Suprapubic skin (tissue), 4 donors: ENCODE data around the gene MYO16. TPM values are rescaled to one million over a fixed set of nuclear protein-coding genes. Genes with fewer than 3 reads are reported as not detected.

Source experiments
- DNase-seq, 2 donors: peaks; one replicate each; pipeline ENCODE4 v3.0.0-alpha.2; 2019; ENCODE audit warnings: low spot score in 2 of 2
- H3K27ac ChIP-seq: fragments of 200-600 bp; sonication (generic); one replicate; pipeline ENCODE4 v1.5.1; 2019
- H3K27me3 ChIP-seq: fragments of 200-600 bp; sonication (generic); one replicate; pipeline ENCODE4 v1.5.1; 2019
- H3K36me3 ChIP-seq: fragments of 200-600 bp; sonication (generic); one replicate; pipeline ENCODE4 v1.5.1; 2019
- H3K4me1 ChIP-seq: fragments of 200-600 bp; sonication (generic); one replicate; pipeline ENCODE4 v1.5.1; 2019
- H3K4me3 ChIP-seq: fragments of 200-600 bp; sonication (generic); one replicate; pipeline ENCODE4 v1.5.1; 2019; ENCODE audit warnings: mild to moderate bottlenecking
- H3K9me3 ChIP-seq: fragments of 200-600 bp; sonication (generic); one replicate; pipeline ENCODE4 v1.5.1; 2019
- CTCF ChIP-seq, 2 donors: fragments of 200-600 bp in 1 of 2; fragments of 450-650 bp in 1 of 2; sonication (generic) in 1 of 2; IDR thresholded peaks; one replicate each; pipeline ENCODE4 v1.5.1; 2016 to 2019; ENCODE audit warnings: antibody characterized with exemption in 2 of 2, mild to moderate bottlenecking in 1 of 2, moderate library complexity in 1 of 2
- EP300 ChIP-seq: sonication (generic); formaldehyde crosslinking; IDR thresholded peaks from one replicate; pipeline ENCODE4 v1.6.1; 2017; ENCODE audit warnings: antibody characterized with exemption
- POLR2A ChIP-seq, 2 donors: fragments of 450-650 bp; IDR thresholded peaks; one replicate each; pipeline ENCODE4 v1.6.1; 2017; ENCODE audit warnings: antibody characterized with exemption in 2 of 2, mild to moderate bottlenecking in 2 of 2, moderate library complexity in 2 of 2
- POLR2AphosphoS5 ChIP-seq, 3 donors: sonication (generic); formaldehyde crosslinking; IDR thresholded peaks; one replicate each; pipeline ENCODE4 v1.6.1; 2017; ENCODE audit warnings: antibody characterized with exemption in 3 of 3
- WGBS: methylation state at CpG from one replicate; pipeline ENCODE4 v1.1.5; 2018; 5-methylcytosine and 5-hydroxymethylcytosine counted together
- total RNA-seq, 4 donors: library from RNA; depleted of rRNA; stranded (reverse); fragments of >200 nt; gene quantifications; one replicate each; pipeline ENCODE4 v1.1.0, GENCODE V29; 2016

Gene MYO16
- total RNA-seq, 4 donors from 2014 or later: 0.08 to 0.98 (median 0.25) TPM

GRCh38 chr13:109095126-109095525 is 465.7 kb downstream of the MYO16 start:
- Histone ChIP-seq H3K27me3 (no peaks in the 10 kb centered on the region), H3K27ac (no peak overlapping the region), H3K4me3 (no peak overlapping the region), H3K36me3 (no peaks in the 10 kb centered on the region), H3K4me1 (no peaks in the 10 kb centered on the region), H3K9me3 (no peaks in the 10 kb centered on the region)
- no peak for DNase-seq
- WGBS: 59% methylated on average over 6 of the region's 6 CpGs
- TF ChIP-seq POLR2A (IDR thresholded peaks at IDR 0.05): no peak
- no peak for TF ChIP-seq EP300
- no peak for TF ChIP-seq POLR2AphosphoS5 (IDR thresholded peaks at IDR 0.05)
- TF ChIP-seq CTCF (IDR thresholded peaks at IDR 0.05): no peak

GRCh38 chr13:109096101-109096500 is 466.7 kb downstream of the MYO16 start:
- no peaks in the 10 kb centered on the region for H3K4me1 ChIP-seq
- no peak overlapping the region for H3K27ac ChIP-seq
- no peak overlapping the region for H3K4me3 ChIP-seq
- no peaks in the 10 kb centered on the region for H3K27me3 ChIP-seq
- no peak for DNase-seq
- WGBS: 66% methylated on average over 6 of the region's 6 CpGs
- no peaks in the 10 kb centered on the region for H3K9me3 ChIP-seq
- no peaks in the 10 kb centered on the region for H3K36me3 ChIP-seq
- TF ChIP-seq CTCF (IDR thresholded peaks at IDR 0.05) (no peak), POLR2A (IDR thresholded peaks at IDR 0.05) (no peak), EP300 (no peak), POLR2AphosphoS5 (IDR thresholded peaks at IDR 0.05) (no peak)

GRCh38 chr13:109100705-109101304 is 471.4 kb downstream of the MYO16 start:
- WGBS: 40% methylated on average over 8 of the region's 8 CpGs
- TF ChIP-seq EP300 (no peak), POLR2AphosphoS5 (IDR thresholded peaks at IDR 0.05) (no peak), POLR2A (IDR thresholded peaks at IDR 0.05) (no peak), CTCF (IDR thresholded peaks at IDR 0.05) (no peak)
- no peaks in the 10 kb centered on the region for H3K4me1 ChIP-seq
- no peaks in the 10 kb centered on the region for H3K36me3 ChIP-seq
- no peak overlapping the region for H3K27ac ChIP-seq
- no peaks in the 10 kb centered on the region for H3K9me3 ChIP-seq
- H3K4me3 ChIP-seq: no peak overlapping the region
- no peak for DNase-seq
- peaks cover 7% of the 10 kb centered on the region for H3K27me3 ChIP-seq

GRCh38 chr13:109101550-109102144 is 472.2 kb downstream of the MYO16 start:
- Histone ChIP-seq H3K27me3 (peaks cover 7% of the 10 kb centered on the region), H3K4me1 (no peaks in the 10 kb centered on the region), H3K27ac (no peak overlapping the region), H3K36me3 (no peaks in the 10 kb centered on the region), H3K4me3 (no peak overlapping the region), H3K9me3 (no peaks in the 10 kb centered on the region)
- DNase-seq: no peak
- TF ChIP-seq EP300: no peak
- no peak for TF ChIP-seq POLR2AphosphoS5 (IDR thresholded peaks at IDR 0.05)
- TF ChIP-seq POLR2A (IDR thresholded peaks at IDR 0.05): no peak
- no peak for TF ChIP-seq CTCF (IDR thresholded peaks at IDR 0.05)
- 88% methylated on average over 3 of the region's 3 CpGs for WGBS

GRCh38 chr13:109105899-109106298 is 476.5 kb downstream of the MYO16 start:
- peaks cover 9% of the 10 kb centered on the region for H3K27me3 ChIP-seq
- no peak for DNase-seq
- H3K4me3 ChIP-seq: no peak overlapping the region
- no peaks in the 10 kb centered on the region for H3K9me3 ChIP-seq
- no peaks in the 10 kb centered on the region for H3K36me3 ChIP-seq
- TF ChIP-seq POLR2A (IDR thresholded peaks at IDR 0.05) (no peak), CTCF (IDR thresholded peaks at IDR 0.05) (no peak), POLR2AphosphoS5 (IDR thresholded peaks at IDR 0.05) (no peak), EP300 (no peak)
- H3K4me1 ChIP-seq: no peaks in the 10 kb centered on the region
- no peak overlapping the region for H3K27ac ChIP-seq
- 70% methylated on average over 4 of the region's 4 CpGs for WGBS
